H54 (cell line): ENCODE results near the gene GNA15.
"Not testable (repeated sequence)": the region's sequence is repeated elsewhere in the genome, so short reads cannot be mapped to it uniquely, and the experiment has no call there.

Experiments used
- DNase-seq: peaks from one replicate; pipeline ENCODE4 v3.0.0; 2011; ENCODE audit warnings: low spot score, mixed read lengths; ENCODE audit not compliant: insufficient read length
- FAIRE-seq: peaks from 3 replicates; lab custom pipeline; 2011; peaks lifted over from hg19 to GRCh38; lab: Jason Lieb, UNC
- POLR2A ChIP-seq: IDR thresholded peaks from 2 replicates; pipeline ENCODE4 v1.6.1; 2011; ENCODE audit warnings: low read depth, mild to moderate bottlenecking, low read length

GNA15 gene

DNA sequence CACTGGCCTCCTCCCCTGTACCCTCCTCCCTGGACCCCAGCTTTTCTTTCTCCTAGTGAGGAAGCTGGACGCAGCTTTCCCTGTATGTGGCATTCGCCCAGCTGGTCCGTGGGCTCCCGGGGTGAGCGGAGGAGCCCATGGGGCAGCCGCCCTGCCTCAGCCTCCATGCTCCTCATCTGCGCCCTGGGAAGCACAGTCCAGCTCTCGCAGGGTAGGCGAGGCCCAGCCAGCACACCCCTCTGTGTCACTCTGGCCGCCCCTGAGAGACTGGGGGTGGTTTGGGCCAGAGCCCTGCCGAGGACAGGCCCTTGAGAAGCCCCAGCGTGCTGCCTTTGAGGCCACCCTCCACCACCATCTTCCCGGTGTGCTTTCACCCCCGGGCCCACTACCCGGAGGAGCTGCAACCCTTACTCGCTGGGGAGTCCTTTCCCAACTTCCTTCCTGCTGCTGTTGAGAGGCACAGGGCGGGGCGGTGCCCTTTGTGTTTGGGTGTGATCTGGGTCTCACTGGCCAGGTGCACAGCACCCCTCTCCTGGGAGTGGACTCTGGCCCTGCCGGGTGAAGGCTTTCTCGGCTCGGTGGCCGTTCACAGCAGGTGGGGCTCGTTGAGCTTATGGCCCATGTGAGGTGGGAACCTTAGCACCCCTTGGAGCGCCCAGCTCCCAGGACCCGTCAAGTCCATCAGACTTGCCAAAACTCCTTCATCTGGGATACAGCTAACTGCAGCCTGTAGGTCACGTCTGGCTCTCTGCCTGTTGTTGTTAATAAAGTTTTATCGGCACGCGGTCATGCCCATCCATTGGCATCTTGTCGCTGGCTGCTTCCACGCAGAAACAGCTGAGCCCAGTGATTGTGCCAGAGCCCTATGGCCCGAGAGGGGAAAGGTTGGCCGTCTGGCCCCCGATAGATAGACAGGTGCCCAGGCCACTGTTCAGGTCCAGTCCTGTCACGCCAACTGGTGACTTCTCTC is 53.1 kb downstream of the GNA15 start:
- DNase-seq (no peak), FAIRE-seq (no peak)
- no peak for TF ChIP-seq POLR2A

GRCh38 chr19:3189702-3190469 is 54.1 kb downstream of the GNA15 start:
- no peak for DNase-seq
- no peak for FAIRE-seq
- TF ChIP-seq POLR2A = no peak

DNA sequence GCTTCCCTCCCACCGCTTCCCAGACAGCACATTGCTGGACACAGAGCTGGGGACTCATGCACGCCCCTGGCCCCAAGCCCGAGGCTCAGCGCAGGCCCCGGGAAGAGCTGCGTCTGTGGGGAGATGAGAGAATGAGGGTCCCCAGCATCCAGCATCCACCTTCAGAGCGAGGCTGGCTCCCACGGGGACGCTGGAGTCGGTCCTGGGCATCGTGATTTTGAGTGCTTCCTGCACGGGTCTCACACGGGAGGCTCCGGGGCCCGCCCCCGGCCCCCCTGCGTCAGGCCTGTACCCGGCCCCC is 54.6 kb downstream of the GNA15 start:
- no peak for TF ChIP-seq POLR2A
- FAIRE-seq (no peak), DNase-seq (no peak)

- FAIRE-seq (no peak), DNase-seq (no peak)
- TF ChIP-seq POLR2A = no peak
Measured at GRCh38 chr19:3190921-3191805, 55.3 kb downstream of the GNA15 start.

DNA sequence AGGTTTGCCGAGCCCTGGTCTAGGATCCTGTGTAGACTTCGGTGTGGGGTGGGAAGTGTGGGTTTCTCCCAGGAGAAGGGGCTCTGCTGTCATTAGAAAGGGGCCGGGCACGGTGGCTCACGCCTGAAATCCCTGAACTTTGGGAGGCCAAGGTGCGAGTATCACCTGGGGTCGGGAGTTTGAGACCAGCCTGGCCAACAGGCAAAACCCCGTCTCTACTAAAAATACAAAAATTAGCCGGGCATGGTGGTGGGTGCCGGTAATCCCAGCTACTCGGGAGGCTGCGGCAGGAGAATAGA is 55.9 kb downstream of the GNA15 start:
- not testable (repeated sequence) for DNase-seq, FAIRE-seq

DNA sequence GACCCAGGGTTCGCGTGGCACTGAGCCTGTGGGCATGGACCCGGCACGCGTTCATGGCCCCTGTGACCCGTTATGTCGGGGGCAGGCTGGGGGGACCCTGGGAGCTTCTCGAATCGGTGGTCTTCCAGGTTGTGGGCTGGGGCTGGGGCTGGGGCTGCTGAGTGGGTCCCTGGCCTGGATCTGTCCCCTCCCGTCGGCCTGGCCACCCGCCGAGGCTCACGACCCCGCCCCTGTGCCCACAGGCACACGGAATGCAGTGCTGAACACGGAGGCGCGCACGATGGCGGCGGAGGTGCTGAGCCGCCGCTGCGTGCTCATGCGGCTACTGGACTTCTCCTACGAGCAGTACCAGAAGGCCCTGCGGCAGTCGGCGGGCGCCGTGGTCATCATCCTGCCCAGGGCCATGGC is 56.4 kb downstream of the GNA15 start:
- no peak for DNase-seq
- FAIRE-seq = no peak
- TF ChIP-seq POLR2A = no peak

GRCh38 chr19:3192684-3193083 is 56.9 kb downstream of the GNA15 start:
- TF ChIP-seq POLR2A = no peak
- no peak for FAIRE-seq
- DNase-seq = no peak

DNA sequence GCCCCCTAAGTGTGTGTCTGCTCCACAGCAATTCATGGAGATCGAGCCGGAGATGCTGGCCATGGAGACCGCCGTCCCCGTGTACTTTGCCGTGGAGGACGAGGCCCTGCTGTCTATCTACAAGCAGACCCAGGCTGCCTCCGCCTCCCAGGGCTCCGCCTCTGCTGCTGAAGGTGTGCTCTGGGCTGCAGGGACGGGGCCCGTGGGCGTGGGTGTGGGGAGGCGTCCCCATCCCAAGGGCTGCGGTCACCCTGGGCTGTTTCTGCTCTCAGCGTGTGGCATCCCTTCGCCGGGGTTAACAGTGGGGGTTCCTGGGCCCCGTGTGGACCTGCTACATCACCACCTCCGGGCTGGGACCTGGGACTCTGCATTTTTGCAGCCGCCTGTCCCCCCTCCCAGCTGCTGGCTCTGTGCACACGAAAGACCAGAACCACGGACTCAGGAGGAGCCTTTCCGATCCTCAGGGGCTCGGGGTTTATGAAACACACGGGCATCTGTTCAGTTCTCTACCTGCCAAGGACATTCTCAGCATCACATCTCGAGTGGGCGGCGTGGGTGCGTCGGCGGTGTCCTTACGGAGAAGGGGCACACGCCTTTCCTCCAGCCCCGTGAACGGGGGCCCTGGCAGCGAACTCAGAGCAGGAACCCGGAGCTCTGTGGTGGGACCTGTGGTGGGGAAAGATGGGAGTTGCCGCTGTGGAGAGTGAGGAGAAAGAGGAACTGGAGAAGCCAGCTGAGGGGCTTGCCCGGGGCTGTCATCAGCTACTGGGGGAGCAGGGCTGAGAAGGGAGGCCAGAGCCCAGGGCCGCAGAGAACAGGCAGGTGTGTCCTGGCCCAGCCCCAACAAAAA is 57.6 kb downstream of the GNA15 start:
- DNase-seq (no peak), FAIRE-seq (no peak)
- no peak for TF ChIP-seq POLR2A

DNA sequence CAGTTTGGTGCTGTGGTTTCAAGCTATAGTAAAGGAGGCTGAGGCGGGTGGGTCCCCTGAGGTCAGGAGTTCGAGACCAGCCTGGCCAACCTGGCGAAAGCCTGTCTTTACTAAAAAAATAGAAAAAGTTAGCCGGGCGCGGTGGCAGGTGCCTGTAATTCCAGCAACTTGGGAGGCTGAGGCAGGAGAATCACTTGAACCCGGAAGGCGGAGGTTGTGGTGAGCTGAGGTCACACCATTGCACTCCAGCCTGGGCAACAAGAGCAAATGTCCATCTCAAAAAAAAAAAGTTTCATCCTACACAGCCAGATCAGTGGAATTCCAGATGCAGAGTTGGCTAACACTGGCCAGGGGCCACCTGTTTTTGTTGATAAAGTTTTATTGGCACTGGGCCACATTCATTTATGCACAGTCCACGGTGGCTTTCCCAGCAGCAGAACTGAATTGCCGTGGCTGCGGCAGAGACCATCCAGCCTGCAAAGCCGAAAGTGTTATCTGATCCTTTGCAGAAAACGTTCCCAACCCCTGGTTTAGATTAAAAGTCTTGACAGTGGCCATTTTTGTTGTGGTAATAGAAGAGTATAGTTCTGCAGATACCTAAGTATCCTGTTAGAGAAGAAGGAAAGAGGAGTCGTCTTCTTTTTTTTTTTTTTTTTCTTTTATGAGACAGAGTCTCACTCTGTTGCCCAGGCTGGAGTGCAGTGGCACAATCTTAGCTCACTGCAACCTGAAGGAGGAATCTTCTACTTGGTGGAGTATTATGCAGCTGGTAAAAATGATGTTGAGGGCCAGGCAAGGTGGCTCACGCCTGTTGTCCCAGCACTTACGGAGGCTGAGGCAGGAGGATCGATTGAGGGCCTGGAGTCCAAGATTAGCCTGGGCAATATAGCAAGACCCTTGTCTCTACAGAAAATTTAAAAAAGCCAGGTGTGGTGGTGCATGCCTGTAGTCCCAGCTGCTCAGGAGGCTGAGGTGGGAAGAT is 58.6 kb downstream of the GNA15 start:
- FAIRE-seq (no peak), DNase-seq (no peak)
- no peak for TF ChIP-seq POLR2A

GRCh38 chr19:3196064-3196932 is 60.5 kb downstream of the GNA15 start:
- DNase-seq (no peak), FAIRE-seq (no peak)
- no peak for TF ChIP-seq POLR2A

GRCh38 chr19:3196933-3197205 is 61.0 kb downstream of the GNA15 start:
- FAIRE-seq (no peak), DNase-seq (no peak)
- TF ChIP-seq POLR2A = no peak
